B cell (primary cell): ENCODE data around the gene SIX5.

Experiments used
- EZH2 ChIP-seq: IDR thresholded peaks from 2 replicates; pipeline ENCODE4 v1.6.1; 2012; ENCODE audit warnings: borderline replicate concordance, low read depth, mild to moderate bottlenecking, moderate library complexity, low read length; ENCODE audit not compliant: insufficient read depth, poor library complexity, severe bottlenecking
- TF ChIP-seq, protein P1 (sequence below): fragments of 200-600 bp; IDR thresholded peaks from one replicate; pipeline ENCODE4 v1.8.0; 2022; ENCODE audit warnings: antibody characterized with exemption, mild to moderate bottlenecking

GRCh38 chr19:45765702-45766295 is 3.3 kb downstream of the SIX5 start:
- TF ChIP-seq, protein P1, sequence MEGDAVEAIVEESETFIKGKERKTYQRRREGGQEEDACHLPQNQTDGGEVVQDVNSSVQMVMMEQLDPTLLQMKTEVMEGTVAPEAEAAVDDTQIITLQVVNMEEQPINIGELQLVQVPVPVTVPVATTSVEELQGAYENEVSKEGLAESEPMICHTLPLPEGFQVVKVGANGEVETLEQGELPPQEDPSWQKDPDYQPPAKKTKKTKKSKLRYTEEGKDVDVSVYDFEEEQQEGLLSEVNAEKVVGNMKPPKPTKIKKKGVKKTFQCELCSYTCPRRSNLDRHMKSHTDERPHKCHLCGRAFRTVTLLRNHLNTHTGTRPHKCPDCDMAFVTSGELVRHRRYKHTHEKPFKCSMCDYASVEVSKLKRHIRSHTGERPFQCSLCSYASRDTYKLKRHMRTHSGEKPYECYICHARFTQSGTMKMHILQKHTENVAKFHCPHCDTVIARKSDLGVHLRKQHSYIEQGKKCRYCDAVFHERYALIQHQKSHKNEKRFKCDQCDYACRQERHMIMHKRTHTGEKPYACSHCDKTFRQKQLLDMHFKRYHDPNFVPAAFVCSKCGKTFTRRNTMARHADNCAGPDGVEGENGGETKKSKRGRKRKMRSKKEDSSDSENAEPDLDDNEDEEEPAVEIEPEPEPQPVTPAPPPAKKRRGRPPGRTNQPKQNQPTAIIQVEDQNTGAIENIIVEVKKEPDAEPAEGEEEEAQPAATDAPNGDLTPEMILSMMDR = no peak
- TF ChIP-seq EZH2 = no peak
